Measurements from ENCODE around the gene ZNF699.

DNA sequence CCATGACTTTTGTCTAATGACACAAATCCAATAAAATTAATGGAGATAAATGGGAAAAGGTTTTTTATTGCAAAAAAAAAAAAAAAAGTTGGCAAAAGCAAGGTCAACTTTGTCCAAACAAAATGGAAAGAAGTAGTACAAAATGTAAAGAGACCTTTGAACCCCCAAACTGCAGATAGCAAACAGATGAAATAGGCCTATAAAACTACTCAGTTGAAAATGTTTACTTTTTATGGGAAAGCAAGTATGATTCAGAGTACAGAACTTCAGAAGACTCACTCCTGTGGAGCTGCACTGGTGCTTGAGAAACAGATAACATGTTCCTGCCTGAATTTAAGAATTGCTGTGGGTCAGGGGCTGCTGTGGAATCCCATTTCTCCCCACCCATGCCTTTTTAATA is 43.4 kb upstream of the ZNF699 start:
- TF ChIP-seq CTCF (IDR thresholded peaks at IDR 0.05) (no peak), POLR2AphosphoS5 (IDR thresholded peaks at IDR 0.05) (no peak), EP300 (IDR thresholded peaks at IDR 0.05) (no peak), POLR2A (IDR thresholded peaks at IDR 0.05) (no peak)
